GM18873 (cell line): Measurements from ENCODE around the gene INPP5J.

Experiments used
- ATAC-seq: cut with Tn5 transposase; IDR thresholded peaks from one replicate; pipeline ENCODE4 v1.9.1; 2021; ENCODE audit warnings: mild to moderate bottlenecking, moderate library complexity, moderate number of reproducible peaks; ENCODE audit not compliant: unreplicated experiment, low FRiP score

INPP5J gene

DNA sequence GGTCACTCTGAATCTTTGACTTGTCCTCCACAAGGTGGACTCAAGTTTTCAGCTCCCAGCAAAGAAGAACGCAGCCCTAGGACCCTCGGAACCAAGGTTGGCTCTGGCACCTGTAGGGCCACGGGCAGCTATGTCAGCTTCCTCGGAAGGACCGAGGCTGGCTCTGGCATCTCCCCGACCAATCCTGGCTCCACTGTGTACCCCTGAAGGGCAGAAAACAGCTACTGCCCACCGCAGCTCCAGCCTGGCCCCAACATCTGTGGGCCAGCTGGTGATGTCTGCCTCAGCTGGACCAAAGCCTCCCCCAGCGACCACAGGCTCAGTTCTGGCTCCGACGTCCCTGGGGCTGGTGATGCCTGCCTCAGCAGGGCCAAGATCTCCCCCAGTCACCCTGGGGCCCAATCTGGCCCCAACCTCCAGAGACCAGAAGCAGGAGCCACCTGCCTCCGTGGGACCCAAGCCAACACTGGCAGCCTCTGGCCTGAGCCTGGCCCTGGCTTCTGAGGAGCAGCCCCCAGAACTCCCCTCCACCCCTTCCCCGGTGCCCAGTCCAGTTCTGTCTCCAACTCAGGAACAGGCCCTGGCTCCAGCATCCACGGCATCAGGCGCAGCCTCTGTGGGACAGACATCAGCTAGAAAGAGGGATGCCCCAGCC, 2.2 kb downstream of the INPP5J start:
- ATAC-seq, result no peak

- no peak for ATAC-seq
These were observed 2.9 kb downstream of the INPP5J start for GRCh38 chr22:31125521-31126117.

- no peak for ATAC-seq
These were observed 3.5 kb downstream of the INPP5J start for GRCh38 chr22:31126128-31126868.

DNA sequence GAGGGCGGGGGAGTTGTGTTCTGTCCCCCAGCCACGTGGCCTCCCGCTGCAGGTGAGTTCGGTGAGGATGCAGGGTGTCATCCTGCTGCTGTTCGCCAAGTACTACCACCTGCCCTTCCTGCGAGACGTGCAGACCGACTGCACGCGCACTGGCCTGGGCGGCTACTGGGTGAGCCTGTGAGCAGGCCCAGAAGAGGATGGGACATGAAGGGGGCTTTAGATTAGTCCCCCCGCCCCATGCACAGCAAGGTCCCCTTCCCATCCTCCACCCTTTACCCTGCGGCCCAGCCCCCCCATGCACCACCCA, 4.1 kb downstream of the INPP5J start:
- ATAC-seq, result no peak

DNA sequence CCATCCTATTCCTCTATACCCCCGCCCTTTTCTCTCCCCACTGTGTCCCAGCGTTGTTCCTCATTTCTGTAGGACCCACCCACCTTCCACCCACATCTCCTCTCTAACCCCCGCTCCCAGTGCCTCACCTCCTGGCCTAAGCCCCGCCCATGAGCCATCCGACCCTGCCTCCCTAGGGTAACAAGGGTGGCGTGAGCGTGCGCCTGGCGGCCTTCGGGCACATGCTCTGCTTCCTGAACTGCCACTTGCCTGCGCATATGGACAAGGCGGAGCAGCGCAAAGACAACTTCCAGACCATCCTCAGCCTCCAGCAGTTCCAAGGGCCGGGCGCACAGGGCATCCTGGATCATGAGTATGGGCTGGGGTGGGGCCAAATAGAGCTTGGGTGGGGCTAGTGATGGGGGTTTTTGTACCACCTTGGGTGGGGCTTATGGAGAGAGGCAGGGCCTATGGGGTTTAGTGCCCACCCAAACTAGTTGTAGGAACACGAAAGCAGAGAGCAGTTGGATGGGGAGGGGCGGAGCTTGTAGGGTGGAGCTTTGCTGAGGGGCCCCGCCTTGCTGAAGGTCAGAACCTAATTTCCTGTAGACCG, 4.5 kb downstream of the INPP5J start:
- ATAC-seq, result no peak

DNA sequence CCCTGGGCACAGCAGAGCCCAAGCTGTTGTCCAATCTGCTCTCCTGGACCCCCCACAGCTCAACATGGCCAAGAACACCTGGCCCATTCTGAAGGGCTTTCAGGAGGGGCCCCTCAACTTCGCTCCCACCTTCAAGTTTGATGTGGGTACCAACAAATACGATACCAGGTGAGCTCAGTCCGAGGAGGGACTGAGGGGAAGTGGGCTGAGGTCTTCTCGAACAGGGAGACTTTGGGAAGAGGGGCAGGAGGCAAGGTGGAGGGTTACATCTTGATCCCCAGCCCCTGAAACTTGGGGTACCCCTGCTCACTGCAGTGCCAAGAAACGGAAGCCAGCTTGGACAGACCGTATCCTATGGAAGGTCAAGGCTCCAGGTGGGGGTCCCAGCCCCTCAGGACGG, 5.4 kb downstream of the INPP5J start:
- ATAC-seq, result no peak

GRCh38 chr22:31130873-31131272, 8.1 kb downstream of the INPP5J start:
- ATAC-seq, result no peak

DNA sequence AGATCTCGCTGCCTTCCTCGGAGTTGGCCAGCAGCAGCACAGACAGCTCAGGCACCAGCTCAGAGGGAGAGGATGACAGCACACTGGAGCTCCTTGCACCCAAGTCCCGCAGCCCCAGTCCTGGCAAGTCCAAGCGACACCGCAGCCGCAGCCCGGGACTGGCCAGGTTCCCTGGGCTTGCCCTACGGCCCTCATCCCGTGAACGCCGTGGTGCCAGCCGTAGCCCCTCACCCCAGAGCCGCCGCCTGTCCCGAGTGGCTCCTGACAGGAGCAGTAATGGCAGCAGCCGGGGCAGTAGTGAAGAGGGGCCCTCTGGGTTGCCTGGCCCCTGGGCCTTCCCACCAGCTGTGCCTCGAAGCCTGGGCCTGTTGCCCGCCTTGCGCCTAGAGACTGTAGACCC, 11.1 kb downstream of the INPP5J start:
- no peak for ATAC-seq

DNA sequence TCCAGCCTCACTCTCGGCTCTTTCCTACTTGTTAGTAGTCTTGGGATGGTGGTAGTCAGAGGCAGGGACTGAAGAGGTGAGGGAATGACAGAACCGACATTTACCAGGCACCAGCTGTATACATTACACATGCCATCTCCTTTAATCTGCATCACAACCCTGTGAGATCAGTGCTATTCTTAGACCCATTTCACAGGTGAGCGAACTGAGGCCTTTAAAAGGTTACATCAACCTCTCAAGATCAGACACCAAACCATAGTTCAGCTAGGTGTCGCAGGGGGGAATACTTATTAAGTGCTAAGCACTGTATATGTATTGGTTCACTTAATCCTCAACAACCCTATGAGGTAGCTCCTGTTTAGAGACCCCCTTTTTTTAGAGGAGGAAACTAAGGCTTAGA, 11.9 kb downstream of the INPP5J start:
- ATAC-seq, result no peak

DNA sequence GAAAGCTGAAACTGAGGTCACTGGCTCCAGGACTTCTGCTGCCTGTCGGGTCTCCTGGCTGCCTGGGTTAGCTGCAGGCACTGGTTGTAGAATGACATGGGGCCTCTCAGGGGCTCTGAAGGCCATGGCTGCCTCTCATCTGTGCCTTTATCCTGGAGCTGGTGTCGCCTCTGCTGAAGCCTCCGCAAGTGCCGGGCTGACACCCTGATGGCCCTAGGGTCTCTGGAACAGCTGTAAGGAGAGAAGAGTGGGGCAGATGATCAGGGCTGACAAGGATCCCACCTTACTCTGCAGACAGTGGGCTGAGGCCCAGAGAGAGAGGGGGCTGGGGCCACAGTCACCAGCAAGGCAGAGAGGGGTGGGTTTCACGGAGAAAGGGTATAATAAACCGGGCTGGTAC, 12.9 kb downstream of the INPP5J start:
- no peak for ATAC-seq

GRCh38 chr22:31136155-31136554, 13.4 kb downstream of the INPP5J start:
- ATAC-seq, result no peak

DNA sequence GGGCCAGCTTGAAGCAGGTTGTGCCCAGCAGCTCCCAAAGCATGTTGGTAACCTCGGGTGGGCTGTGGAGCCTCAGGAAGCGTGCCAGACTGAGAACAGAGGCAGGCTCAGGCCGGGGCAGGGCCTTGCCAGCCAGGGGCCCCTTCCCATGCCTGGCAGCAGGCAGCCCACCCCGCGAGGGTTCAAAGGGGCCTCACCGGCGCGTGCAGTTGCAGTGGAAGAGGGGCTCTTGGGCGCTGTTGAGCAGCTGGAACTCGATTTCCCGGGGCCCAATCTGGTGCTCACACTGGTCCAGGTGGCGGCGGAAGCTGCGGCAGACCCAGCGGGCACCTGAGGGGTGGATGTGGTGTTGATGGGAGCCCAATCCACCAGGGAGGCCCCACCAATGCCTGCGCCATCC, 13.9 kb downstream of the INPP5J start:
- ATAC-seq, result no peak

GRCh38 chr22:31137721-31138120, 15.0 kb downstream of the INPP5J start:
- no peak for ATAC-seq

GRCh38 chr22:31138126-31138525, 15.4 kb downstream of the INPP5J start:
- no peak for ATAC-seq

DNA sequence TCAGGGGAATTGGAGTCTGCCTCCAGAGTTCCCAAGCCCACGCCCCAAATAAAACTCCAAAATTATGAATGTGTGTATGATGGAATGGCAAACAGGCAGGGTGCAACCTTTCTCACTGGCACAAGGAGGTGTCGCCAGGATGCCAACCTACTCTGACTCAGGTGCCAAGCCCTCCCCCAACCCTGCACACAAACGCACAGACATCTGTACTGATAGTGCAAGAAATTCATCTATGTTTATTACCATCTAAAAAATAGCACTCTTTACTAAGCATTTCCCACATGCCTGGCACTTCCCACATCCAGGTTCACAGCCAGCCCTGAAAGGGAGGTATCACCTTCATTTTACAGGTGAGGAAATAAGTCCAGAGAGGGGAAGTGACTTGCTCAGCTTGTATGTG, 16.3 kb downstream of the INPP5J start:
- no peak for ATAC-seq

DNA sequence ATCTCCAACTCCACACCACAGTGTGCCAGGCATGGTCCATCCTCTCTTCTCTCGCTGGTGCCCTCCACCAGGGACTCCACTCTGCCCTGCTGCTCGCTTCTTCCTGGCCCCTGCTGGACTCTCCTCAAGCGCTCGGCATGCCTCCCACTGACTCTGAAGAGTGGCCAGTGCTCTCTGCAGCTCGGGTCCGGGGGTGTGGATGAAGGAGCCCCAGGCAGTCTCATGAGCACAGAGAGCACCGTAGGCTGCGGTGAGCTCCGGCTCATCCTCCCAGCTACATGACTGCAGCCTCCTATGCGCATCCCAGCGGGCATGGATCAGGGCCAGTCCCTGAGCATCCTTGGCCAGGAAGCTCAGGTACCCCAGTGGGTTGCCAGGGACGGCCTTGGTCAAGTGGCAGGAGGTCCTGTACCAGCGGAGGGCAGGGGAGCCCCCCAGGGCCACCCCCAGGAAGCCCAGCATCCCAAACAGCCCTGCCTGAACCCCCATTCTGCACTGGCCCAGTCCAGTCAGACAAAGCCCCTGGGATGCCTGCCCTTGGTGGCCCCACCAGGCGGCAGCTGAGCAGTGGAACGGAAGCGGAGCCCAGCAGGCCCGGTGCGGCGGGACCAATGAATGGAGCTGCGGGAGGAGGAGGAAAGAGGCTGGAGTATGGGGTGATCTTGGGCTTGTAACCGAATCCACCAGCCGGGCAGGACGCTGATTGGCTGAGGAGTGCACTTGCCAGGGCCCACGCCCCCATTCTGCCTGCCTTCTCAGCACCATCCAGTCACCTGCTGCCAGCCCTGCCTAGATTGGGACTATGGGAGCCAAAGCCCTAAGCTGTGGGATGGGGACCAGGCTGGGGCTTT, 17.3 kb downstream of the INPP5J start, which contains the start of gene PLA2G3:
Gene PLA2G3 (minus strand): TSS at position 643 of the 851 bp plus-strand sequence. CDS start 154 bp downstream, at position 489.
- ATAC-seq, result no peak

DNA sequence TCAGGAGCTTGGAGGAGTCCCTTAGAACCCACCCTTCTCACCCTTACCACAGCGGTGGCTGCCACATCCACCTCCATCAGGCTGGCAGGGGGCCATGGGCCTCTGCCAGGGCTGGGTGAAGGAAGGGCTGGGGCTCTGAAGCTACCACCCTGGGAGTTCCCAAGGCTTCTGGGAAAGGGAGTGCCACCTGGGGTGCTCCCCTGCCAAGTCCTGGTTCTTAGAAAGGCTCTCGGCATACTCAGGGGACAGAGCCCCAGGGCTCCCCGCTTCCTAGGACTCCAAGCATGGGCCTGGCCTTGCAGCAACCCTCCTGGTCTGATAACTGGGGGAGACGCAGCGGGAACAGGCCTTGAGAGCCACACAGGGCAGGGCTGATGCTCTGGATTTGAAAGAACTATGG, 18.0 kb downstream of the INPP5J start:
- ATAC-seq, result no peak

DNA sequence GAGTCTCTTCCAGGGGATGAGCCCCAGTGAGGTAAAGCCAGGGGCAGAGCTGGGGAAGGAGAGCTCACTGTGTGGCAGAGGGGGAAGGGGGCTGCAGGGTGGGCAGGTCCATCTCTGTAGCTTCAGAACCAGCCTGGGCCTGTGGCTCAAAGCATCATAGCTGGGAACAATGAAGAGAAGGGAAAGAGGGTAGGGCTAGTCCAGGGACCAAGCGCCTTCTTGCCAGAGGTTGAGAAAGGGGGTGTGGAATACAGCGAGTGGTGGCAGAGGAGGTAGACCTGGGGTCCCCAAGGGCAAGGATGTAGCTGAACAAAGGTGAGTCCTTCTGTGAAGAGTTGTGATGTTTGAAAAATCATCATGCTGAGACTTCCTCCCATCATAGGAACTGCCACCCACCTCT, 18.8 kb downstream of the INPP5J start:
- ATAC-seq, result no peak

DNA sequence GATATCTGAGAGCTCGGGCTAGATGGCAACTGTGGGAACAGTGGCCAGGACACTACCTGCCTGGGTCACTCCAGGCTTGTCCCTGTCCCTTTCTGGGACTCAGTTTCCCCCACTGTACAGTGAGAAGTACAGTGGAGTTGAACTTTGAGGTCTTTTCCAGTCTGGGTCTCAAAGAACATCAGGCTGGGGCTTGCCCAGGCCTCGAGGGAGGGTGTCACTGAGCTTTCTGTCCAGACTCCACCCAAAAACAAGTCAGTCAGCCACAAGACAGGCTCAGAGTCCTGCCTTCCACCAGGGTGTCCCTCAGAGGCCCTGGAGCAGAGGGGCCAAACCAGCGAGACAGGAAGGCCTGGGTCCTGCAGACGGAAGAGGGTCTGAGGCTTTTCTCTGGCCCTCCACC, 19.5 kb downstream of the INPP5J start:
- no peak for ATAC-seq

GRCh38 chr22:31143038-31143437, 20.3 kb downstream of the INPP5J start:
- ATAC-seq, result no peak

- no peak for ATAC-seq
These were observed 20.8 kb downstream of the INPP5J start for GRCh38 chr22:31143537-31143936.
